Measurements from ENCODE around the gene AP5S1. TPM values are rescaled to one million over a fixed set of nuclear protein-coding genes. Genes with fewer than 3 reads are reported as not detected.
A peak's percentile ranks its signal among the peaks of the same experiment; 100 is the strongest.

Gene AP5S1
- total and polyA plus RNA-seq, 10 of the 15 experiments (the other 5 are each of a cell fraction or from before 2014, with no cell fraction given) = 3.8 to 13.2 (median 7.8) TPM

GRCh38 chr20:3786126-3786484 lies 34.2 kb upstream of the AP5S1 start (continued):
- TF ChIP-seq ATF2 (IDR thresholded peaks at IDR 0.05; ENCODE audit: low read length) = no peak
- peak; percentile 57; the same call in 1 of the 2 replicates for TF ChIP-seq POLR2A (IDR thresholded peaks at IDR 0.05; ENCODE audit: low read depth, low read length)
- no peak for TF ChIP-seq EZH2 (IDR thresholded peaks at IDR 0.05; ENCODE audit: borderline replicate concordance, control insufficient read depth, low read depth, low read length)
- TF ChIP-seq ZZZ3 (IDR thresholded peaks at IDR 0.05; ENCODE audit: control insufficient read depth, insufficient read length, low read depth) = no peak
- 0 out of 2 replicates have a peak, but pooled peaks have one; percentile 23 for TF ChIP-seq RB1 (IDR thresholded peaks at IDR 0.05; ENCODE audit: borderline replicate concordance)

GRCh38 chr20:3786665-3787323 lies 33.6 kb upstream of the AP5S1 start, which contains the start of gene CENPB:
CENPB (minus strand) TSS chr20:3786740; CDS start chr20:3786483, 257 bp downstream.
- ChIA-PET CTCF (interaction anchor here (0.9 to 4.8 kb wide), 15 partner anchors 9 to 298 kb away, joined by 3 to 85 read pairs (median 6); partner anchors contain the start of genes ADISSP, AP5S1 and CDC25B), SMC1A (ENCODE audit: uncharacterized antibody, unreplicated experiment) (interaction anchor here (0.7 to 4.6 kb wide), 8 partner anchors 13 to 298 kb away, joined by 3 to 43 read pairs (median 5); partner anchors contain the start of genes ADISSP and AP5S1), POLR2A (interaction anchor here (0.5 to 2.4 kb wide), 6 partner anchors 13 to 118 kb away, joined by 3 to 12 read pairs (median 4); partner anchors contain the start of gene AP5S1), RAD21 (ENCODE audit: unreplicated experiment) (interaction anchor here (1.0 to 5.2 kb wide), 13 partner anchors 9 to 298 kb away, joined by 3 to 31 read pairs (median 4); partner anchors contain the start of genes ADISSP, AP5S1 and CDC25B)
- peak; percentile 97 for ATAC-seq
- in situ Hi-C loops (cut with MboI) = no loop called here
- peak; percentile 13 for FAIRE-seq
- WGBS (ENCODE audit: insufficient coverage, insufficient replicate concordance, low lambda C conversion rate, missing lambda C conversion rate) = 2% methylated on average over 48 of the region's 70 CpGs
- DNase-seq (ENCODE audit: low read depth, low spot score) = no peak
- no peaks in the 10 kb centered on the region for H3K36me3 ChIP-seq (ENCODE audit: control insufficient read depth in 2 of 2, insufficient read depth in 2 of 2, low read length in 1 of 2)
- H4K20me1 ChIP-seq (ENCODE audit: control insufficient read depth, insufficient read depth) = no peaks in the 10 kb centered on the region
- H3K9me3 ChIP-seq (replicated peaks; ENCODE audit: control insufficient read depth, insufficient read depth, low read length) = no peaks in the 10 kb centered on the region
- BruUV-seq (replicated peaks) = no TSS peak
- peaks cover 14% of the 10 kb centered on the region for H3K79me2 ChIP-seq (ENCODE audit: control insufficient read depth, insufficient read depth, low read length)
- peak within 1 kb of the TSS; percentile 72 for H3K4me2 ChIP-seq (ENCODE audit: control insufficient read depth, insufficient read depth)
- no peaks in the 10 kb centered on the region for H3K27me3 ChIP-seq (replicated peaks in 1 of 2; ENCODE audit: control insufficient read depth in 2 of 2, insufficient read depth in 2 of 2, low read length in 1 of 2)
- peak within 1 kb of the TSS; percentile 50 for H3K27ac ChIP-seq (ENCODE audit: control insufficient read depth, insufficient read depth)
- peak within 1 kb of the TSS; percentile 82 for H3K4me3 ChIP-seq
- intact Hi-C loops (cut with micrococcal nuclease; ENCODE audit: unreplicated experiment) = loop anchor here (1.0 to 10.0 kb wide), 4 partner anchors 34 to 296 kb away; partner anchors contain the start of genes AP5S1 and RNF24
- peak within 1 kb of the TSS; percentile 74 for H3K9ac ChIP-seq (ENCODE audit: control insufficient read depth, insufficient read depth, low read length)
- peak within 1 kb of the TSS; percentile 55 for H2AFZ ChIP-seq (ENCODE audit: control insufficient read depth, low read depth, low read length)
- H3K4me1 ChIP-seq (ENCODE audit: control insufficient read depth, insufficient read depth, low read length) = peaks cover 17% of the 10 kb centered on the region
- TF ChIP-seq SMC3 (IDR thresholded peaks at IDR 0.05; ENCODE audit: borderline replicate concordance, low read length) (peak; percentile 51; the same call in 1 of the 2 replicates), JUND (IDR thresholded peaks at IDR 0.05; ENCODE audit: low read depth, low read length) (0 out of 2 replicates have a peak, but pooled peaks have one; percentile 8), YY1 (IDR thresholded peaks at IDR 0.05; ENCODE audit: low read depth, low read length) (peak; percentile 58; the same call in 1 of the 2 replicates), POLR2A (IDR thresholded peaks at IDR 0.05; ENCODE audit: low read depth, low read length) (0 out of 2 replicates have a peak, but pooled peaks have one; percentile 54), SMAD5 (IDR thresholded peaks at IDR 0.05; ENCODE audit: low read depth) (no peak), NR2F1 (conservative IDR thresholded peaks at IDR 0.05) (no peak), CREB1 (IDR thresholded peaks at IDR 0.05; ENCODE audit: low read depth) (peak; percentile 24; the same call in 1 of the 2 replicates), SMARCA5 (IDR thresholded peaks at IDR 0.05) (0 out of 2 replicates have a peak, but pooled peaks have one; percentile 57), CHD2 (IDR thresholded peaks at IDR 0.05; ENCODE audit: borderline replicate concordance, low read depth, low read length) (peak; percentile 97), HDGF (IDR thresholded peaks at IDR 0.05) (no peak), SPI1 (IDR thresholded peaks at IDR 0.05; ENCODE audit: borderline replicate concordance, insufficient read depth, low read depth, low read length) (peak; percentile 9; the same call in 1 of the 2 replicates), BHLHE40 (IDR thresholded peaks at IDR 0.05; ENCODE audit: borderline replicate concordance in 1 of 2, low read depth in 2 of 2, low read length in 1 of 2) (peak in 1 of 2 experiments; percentile 62; a peak in 2 of 4 replicates), RAD21 (IDR thresholded peaks at IDR 0.05; ENCODE audit: insufficient read depth, low read depth, low read length) (peak; percentile 84), BRCA1 (IDR thresholded peaks at IDR 0.05; ENCODE audit: low read depth, low read length) (peak; percentile 79)
- TF ChIP-seq, protein P1, sequence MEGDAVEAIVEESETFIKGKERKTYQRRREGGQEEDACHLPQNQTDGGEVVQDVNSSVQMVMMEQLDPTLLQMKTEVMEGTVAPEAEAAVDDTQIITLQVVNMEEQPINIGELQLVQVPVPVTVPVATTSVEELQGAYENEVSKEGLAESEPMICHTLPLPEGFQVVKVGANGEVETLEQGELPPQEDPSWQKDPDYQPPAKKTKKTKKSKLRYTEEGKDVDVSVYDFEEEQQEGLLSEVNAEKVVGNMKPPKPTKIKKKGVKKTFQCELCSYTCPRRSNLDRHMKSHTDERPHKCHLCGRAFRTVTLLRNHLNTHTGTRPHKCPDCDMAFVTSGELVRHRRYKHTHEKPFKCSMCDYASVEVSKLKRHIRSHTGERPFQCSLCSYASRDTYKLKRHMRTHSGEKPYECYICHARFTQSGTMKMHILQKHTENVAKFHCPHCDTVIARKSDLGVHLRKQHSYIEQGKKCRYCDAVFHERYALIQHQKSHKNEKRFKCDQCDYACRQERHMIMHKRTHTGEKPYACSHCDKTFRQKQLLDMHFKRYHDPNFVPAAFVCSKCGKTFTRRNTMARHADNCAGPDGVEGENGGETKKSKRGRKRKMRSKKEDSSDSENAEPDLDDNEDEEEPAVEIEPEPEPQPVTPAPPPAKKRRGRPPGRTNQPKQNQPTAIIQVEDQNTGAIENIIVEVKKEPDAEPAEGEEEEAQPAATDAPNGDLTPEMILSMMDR (IDR thresholded peaks at IDR 0.05 in 2 of 3, conservative IDR thresholded peaks at IDR 0.05 in 1 of 3; ENCODE audit: control insufficient read depth in 2 of 3, extremely low read depth in 1 of 3, insufficient read depth in 1 of 3, low read depth in 3 of 3, low read length in 3 of 3) = peak; percentile 70 to 86 (median 71)
